GM23338 (cell line): ENCODE data around the gene NPHS1. TPM values are rescaled to one million over a fixed set of nuclear protein-coding genes. Genes with fewer than 3 reads are reported as not detected.

ENCODE experiments used
- CREB1 ChIP-seq: fragments of 250-450 bp; sonication (Bioruptor Pico); IDR thresholded peaks from 2 replicates; pipeline ENCODE4 v1.5.0; 2020; ENCODE audit warnings: low read depth, mild to moderate bottlenecking, moderate library complexity
- CTCF ChIP-seq, 2 experiments: fragments of 200-600 bp in 1 of 2; sonication (generic) in 1 of 2; conservative IDR thresholded peaks; 2 replicates each; pipeline versions ENCODE4 v1.5.1 to v1.6.1; 2016 to 2017; ENCODE audit warnings: antibody characterized with exemption in 2 of 2, low read depth in 2 of 2, mild to moderate bottlenecking in 2 of 2, moderate library complexity in 1 of 2
- ETS1 ChIP-seq: IDR thresholded peaks from 2 replicates; pipeline ENCODE4 v1.6.1; 2016; ENCODE audit warnings: antibody characterized with exemption
- EZH2 ChIP-seq: fragments of 200-600 bp; sonication (generic); IDR thresholded peaks from one replicate; pipeline ENCODE4 v1.8.0; 2017; ENCODE audit warnings: antibody characterized with exemption, mild to moderate bottlenecking, low read depth; ENCODE audit not compliant: unreplicated experiment
- JUNB ChIP-seq: IDR thresholded peaks from one replicate; pipeline ENCODE4 v1.6.1; 2016; ENCODE audit warnings: antibody characterized with exemption; ENCODE audit not compliant: unreplicated experiment
- STAT1 ChIP-seq: IDR thresholded peaks from one replicate; pipeline ENCODE4 v1.6.1; 2016; ENCODE audit warnings: antibody characterized with exemption; ENCODE audit not compliant: unreplicated experiment
- ZNF114 ChIP-seq: fragments of 250-450 bp; sonication (Bioruptor Pico); IDR thresholded peaks from 2 replicates; pipeline ENCODE4 v1.5.0; 2020; ENCODE audit warnings: mild to moderate bottlenecking, moderate library complexity
- ZNF462 ChIP-seq: fragments of 250-450 bp; sonication (Bioruptor Pico); IDR thresholded peaks from 2 replicates; pipeline ENCODE4 v1.5.0; 2020; ENCODE audit warnings: mild to moderate bottlenecking, moderate library complexity
- polyA plus RNA-seq: library from polyadenylated mRNA; unstranded; fragments of >200 nt; fragmentation: Nextera tagmentation; extraction: Ambion mirVana; gene quantifications from 2 replicates; pipeline ENCODE4 v1.2.1, GENCODE V29; 2016
- total RNA-seq: library from RNA; depleted of rRNA; stranded (reverse); fragments of >200 nt; shearing (Covaris generic); gene quantifications from 2 replicates; pipeline ENCODE4 v1.2.3, GENCODE V29; 2014

Gene NPHS1
- total and polyA plus RNA-seq, 2 experiments from 2014 or later: 1.0 to 1.3 TPM

DNA sequence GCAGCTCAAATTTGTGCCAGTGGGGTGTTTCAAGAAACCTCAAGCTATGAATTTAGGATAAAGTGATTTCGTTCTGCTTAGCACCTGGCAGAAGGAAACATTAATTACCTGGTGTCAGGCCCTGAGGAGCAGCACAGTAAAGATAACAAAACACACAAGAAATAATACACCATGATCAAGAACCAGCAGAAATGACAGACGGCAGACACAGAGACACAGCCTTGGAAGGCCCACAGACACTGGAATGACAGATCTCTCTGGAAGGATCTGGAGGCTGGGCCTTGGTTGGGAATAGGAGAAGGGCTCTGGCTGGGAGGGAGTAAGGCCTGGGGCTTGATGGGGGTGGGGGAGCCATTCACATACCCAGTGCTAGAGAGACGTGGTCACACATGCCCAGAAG, 50.5 kb downstream of the NPHS1 start (continued):
- TF ChIP-seq ZNF462 (CRISPR knock-in tag) (no peak), CTCF (conservative IDR thresholded peaks at IDR 0.05; ENCODE audit: low read depth in 2 of 2) (no peak), CREB1 (CRISPR knock-in tag) (no peak), STAT1 (no peak), ZNF114 (CRISPR knock-in tag) (no peak), EZH2 (no peak), JUNB (no peak), ETS1 (no peak)
